ENCODE measurements around the gene SAMHD1.
"Not testable (repeated sequence)": the region's sequence is repeated elsewhere in the genome, so short reads cannot be mapped to it uniquely, and the experiment has no call there.

The SAMHD1 gene

GRCh38 chr20:36850759-36851158, 100.7 kb downstream of the SAMHD1 start:
- no peak for DNase-seq

- DNase-seq: no peak
Measured at GRCh38 chr20:36849333-36850065, 102.0 kb downstream of the SAMHD1 start.

GRCh38 chr20:36848677-36849076, 102.8 kb downstream of the SAMHD1 start:
- DNase-seq: no peak

- no peak for DNase-seq
Measured at GRCh38 chr20:36848078-36848660, 103.3 kb downstream of the SAMHD1 start.

- no peak for DNase-seq
Measured at GRCh38 chr20:36847710-36848040, 103.8 kb downstream of the SAMHD1 start.

- no peak for DNase-seq
Measured at GRCh38 chr20:36847009-36847709, 104.3 kb downstream of the SAMHD1 start.

GRCh38 chr20:36845288-36845971, 106.1 kb downstream of the SAMHD1 start:
- no peak for DNase-seq

GRCh38 chr20:36841030-36841429, 110.5 kb downstream of the SAMHD1 start:
- not testable (repeated sequence) for DNase-seq
